Lower leg skin (tissue), 3 donors: ENCODE measurements around the gene CLIP4.

Source experiments
- CTCF ChIP-seq, 3 donors: fragments of 450-650 bp; IDR thresholded peaks; one replicate each; pipeline ENCODE4 v1.5.1; 2016; ENCODE audit warnings: antibody characterized with exemption in 3 of 3, mild to moderate bottlenecking in 3 of 3, moderate library complexity in 2 of 3
- POLR2A ChIP-seq, 2 donors: fragments of 450-650 bp; IDR thresholded peaks; one replicate each; pipeline ENCODE4 v1.6.1; 2016 to 2017; ENCODE audit warnings: antibody characterized with exemption in 2 of 2, mild to moderate bottlenecking in 1 of 2, moderate library complexity in 1 of 2

- TF ChIP-seq CTCF (IDR thresholded peaks at IDR 0.05), result no peak
- TF ChIP-seq POLR2A (IDR thresholded peaks at IDR 0.05), result no peak
Measured at GRCh38 chr2:29072971-29073725, 42.1 kb upstream of the CLIP4 start.
